Chondrocyte (in vitro differentiated cells): ENCODE measurements around the gene ACBD7. TPM values are rescaled to one million over a fixed set of nuclear protein-coding genes. Genes with fewer than 3 reads are reported as not detected.

Experiments
- DNase-seq: peaks from one replicate; pipeline ENCODE4 v3.0.0; 2021; ENCODE audit warnings: mixed read lengths, low spot score
- H3K27ac Mint-ChIP-seq: one replicate; pipeline ENCODE4 v1.8.0; 2021; ENCODE audit warnings: mild to moderate bottlenecking, moderate library complexity, mixed read lengths; ENCODE audit not compliant: unreplicated experiment
- H3K27me3 Mint-ChIP-seq: 2 replicates; pipeline ENCODE4 v1.8.0; 2021; ENCODE audit warnings: low read depth, mixed read lengths
- H3K36me3 Mint-ChIP-seq: 2 replicates; pipeline ENCODE4 v1.8.0; 2021; ENCODE audit warnings: low read depth, mixed read lengths
- H3K4me1 Mint-ChIP-seq: 2 replicates; pipeline ENCODE4 v1.8.0; 2021; ENCODE audit warnings: low read depth, mild to moderate bottlenecking, mixed read lengths
- H3K4me3 Mint-ChIP-seq: one replicate; pipeline ENCODE4 v1.8.0; 2021; ENCODE audit warnings: mild to moderate bottlenecking, moderate library complexity, mixed read lengths; ENCODE audit not compliant: unreplicated experiment
- H3K9me3 Mint-ChIP-seq: 2 replicates; pipeline ENCODE4 v1.8.0; 2021; ENCODE audit warnings: low read depth, mixed read lengths
- total RNA-seq: library from RNA; stranded (reverse); gene quantifications from 3 replicates; pipeline ENCODE4 v1.2.1, GENCODE V29; 2021
- TF ChIP-seq, protein P1 (sequence below): fragments of 200-600 bp; sonication (generic); IDR thresholded peaks from 2 replicates; pipeline ENCODE4 v1.5.0; 2021; ENCODE audit warnings: antibody characterized with exemption, mild to moderate bottlenecking, moderate library complexity

The ACBD7 gene
- total RNA-seq, 1 donor from 2014 or later, result 2.2 TPM

DNA sequence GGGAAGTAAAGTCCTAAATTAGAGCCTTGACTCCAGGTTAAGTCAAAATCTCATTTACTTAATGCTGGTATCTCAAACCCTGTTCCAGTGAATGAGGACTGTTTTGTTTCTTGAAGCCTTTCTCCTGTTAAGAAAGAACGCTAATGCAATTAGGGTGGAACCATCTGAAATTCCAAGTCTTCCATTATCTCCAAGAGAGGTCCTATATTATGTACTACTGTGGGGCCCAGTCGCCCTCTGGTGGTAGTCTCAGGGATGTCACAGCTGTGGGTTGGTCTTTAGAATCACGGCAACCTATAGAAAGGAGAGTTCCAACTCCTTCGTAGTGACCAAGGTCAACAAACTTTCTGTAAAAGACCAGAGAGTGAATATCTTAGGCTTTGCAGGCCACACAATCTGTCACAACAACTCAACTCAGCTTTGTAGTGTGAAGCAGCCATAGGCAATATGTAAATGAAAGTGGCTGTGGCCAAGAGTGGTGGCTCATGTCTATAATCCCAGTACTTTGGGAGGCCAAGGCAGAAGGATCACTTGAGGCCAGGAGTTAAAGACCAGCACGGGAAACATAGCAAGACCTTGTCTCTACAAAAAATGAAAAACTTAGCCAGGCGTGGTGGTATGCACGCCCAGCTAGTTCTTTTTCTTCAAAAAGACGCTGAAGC is 17.9 kb upstream of the ACBD7 start:
- H3K4me3 Mint-ChIP-seq, result peak overlapping the region; percentile 22

DNA sequence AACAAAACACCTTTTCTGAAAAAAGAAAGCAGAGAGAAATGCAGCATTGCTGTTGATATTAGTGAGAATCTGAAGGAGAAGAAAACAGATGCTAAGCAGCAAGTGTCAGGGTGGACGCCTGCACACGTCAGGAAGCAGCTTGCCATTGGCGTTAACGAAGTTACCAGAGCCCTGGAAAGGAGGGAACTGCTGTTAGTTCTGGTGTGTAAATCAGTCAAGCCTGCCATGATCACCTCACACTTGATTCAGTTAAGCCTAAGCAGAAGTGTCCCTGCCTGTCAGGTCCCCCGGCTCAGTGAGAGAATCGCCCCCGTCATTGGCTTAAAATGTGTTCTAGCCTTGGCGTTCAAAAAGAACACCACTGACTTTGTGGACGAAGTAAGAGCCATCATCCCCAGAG is 14.9 kb upstream of the ACBD7 start:
- Mint-ChIP-seq H3K4me3 (no peak overlapping the region), H3K9me3 (no peaks in the 10 kb centered on the region), H3K4me1 (peaks cover 19% of the 10 kb centered on the region), H3K36me3 (peaks cover 19% of the 10 kb centered on the region), H3K27me3 (no peaks in the 10 kb centered on the region), H3K27ac (no peak overlapping the region)
- TF ChIP-seq, protein P1, sequence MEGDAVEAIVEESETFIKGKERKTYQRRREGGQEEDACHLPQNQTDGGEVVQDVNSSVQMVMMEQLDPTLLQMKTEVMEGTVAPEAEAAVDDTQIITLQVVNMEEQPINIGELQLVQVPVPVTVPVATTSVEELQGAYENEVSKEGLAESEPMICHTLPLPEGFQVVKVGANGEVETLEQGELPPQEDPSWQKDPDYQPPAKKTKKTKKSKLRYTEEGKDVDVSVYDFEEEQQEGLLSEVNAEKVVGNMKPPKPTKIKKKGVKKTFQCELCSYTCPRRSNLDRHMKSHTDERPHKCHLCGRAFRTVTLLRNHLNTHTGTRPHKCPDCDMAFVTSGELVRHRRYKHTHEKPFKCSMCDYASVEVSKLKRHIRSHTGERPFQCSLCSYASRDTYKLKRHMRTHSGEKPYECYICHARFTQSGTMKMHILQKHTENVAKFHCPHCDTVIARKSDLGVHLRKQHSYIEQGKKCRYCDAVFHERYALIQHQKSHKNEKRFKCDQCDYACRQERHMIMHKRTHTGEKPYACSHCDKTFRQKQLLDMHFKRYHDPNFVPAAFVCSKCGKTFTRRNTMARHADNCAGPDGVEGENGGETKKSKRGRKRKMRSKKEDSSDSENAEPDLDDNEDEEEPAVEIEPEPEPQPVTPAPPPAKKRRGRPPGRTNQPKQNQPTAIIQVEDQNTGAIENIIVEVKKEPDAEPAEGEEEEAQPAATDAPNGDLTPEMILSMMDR, result no peak
- DNase-seq, result no peak

More for the DNA sequence above, 17.9 kb upstream of the ACBD7 start:
- TF ChIP-seq, protein P1, result peak; percentile 96
- no peaks in the 10 kb centered on the region for H3K9me3 Mint-ChIP-seq
- DNase-seq, result no peak
- peak overlapping the region; percentile 45 for H3K27ac Mint-ChIP-seq
- peaks cover 18% of the 10 kb centered on the region for H3K36me3 Mint-ChIP-seq
- H3K4me1 Mint-ChIP-seq, result peaks cover 13% of the 10 kb centered on the region
- H3K27me3 Mint-ChIP-seq, result no peaks in the 10 kb centered on the region

DNA sequence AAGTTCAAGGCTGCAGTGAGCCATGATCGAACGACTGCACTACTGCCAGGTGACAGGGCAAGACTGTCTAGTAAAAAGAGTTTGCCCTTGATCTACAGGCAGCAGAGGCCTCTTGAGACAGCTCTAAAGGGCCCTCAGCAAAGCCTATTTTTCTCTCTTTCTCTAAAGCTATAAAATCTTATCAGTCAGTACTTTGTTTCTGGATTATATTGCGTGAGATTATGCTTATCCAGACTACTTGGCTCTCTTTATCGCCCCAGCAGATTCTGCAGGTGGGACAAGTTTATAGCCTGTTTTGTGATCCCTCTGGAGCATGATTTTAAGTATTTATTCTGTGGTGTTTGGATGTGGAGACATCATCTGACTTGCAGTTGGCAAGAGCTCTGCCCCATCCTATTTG is 11.3 kb upstream of the ACBD7 start:
- TF ChIP-seq, protein P1, result no peak
- Mint-ChIP-seq H3K4me3 (peak overlapping the region; percentile 7), H3K36me3 (peaks cover 14% of the 10 kb centered on the region), H3K4me1 (peaks cover 22% of the 10 kb centered on the region), H3K9me3 (no peaks in the 10 kb centered on the region), H3K27me3 (no peaks in the 10 kb centered on the region), H3K27ac (no peak overlapping the region)
- DNase-seq, result no peak

DNA sequence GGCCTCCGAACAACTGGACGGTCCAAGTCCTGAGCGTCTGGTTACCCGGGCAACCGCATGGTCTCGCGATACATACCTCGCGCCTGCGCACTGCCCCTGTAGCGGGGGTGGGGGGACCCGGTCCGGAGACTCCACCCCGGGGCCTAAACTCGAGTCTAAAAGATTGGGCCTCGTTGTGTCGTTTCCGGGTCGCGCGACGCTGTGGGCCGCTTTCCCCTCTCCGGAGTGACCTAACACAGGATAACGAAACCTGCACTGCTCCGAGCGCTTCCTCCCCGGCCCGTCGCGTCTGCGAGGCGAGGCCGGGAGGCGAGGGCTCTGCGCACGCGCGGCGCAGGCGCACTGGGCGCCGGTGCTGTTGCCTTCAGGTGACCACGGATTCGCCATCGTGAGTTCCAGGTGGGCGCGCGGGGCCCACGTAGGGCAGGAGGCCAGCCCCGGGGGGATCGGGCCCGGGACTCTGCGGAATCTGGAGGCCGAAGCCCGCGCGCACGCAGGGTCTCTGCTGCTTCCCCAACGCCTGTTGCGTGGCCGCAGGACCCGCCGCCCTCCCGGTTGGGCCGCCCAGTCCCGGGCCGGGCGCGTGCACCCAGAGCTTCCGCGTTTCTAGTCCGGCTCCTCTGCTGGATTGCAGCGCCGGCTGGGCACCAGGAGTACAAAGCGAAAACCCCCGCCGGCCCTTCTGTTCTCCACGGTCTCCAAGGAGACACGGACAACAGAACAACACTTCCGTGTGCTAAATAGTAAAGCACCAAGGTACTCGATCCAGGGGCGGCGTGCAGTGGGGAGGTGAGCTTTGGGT is 8.6 kb upstream of the ACBD7 start, which contains the start of gene RPP38:
TSS of gene RPP38 (plus strand) at position 345 of the 802 bp plus-strand sequence. CDS start 5,960 bp downstream, outside the sequence.
- DNase-seq, result peak; percentile 99
- Mint-ChIP-seq H3K27ac (peak within 1 kb of the TSS; percentile 99), H3K36me3 (peaks cover 5% of the 10 kb centered on the region), H3K4me3 (peak within 1 kb of the TSS; percentile 91), H3K27me3 (peaks cover under 1% of the 10 kb centered on the region), H3K9me3 (no peaks in the 10 kb centered on the region), H3K4me1 (peaks cover 22% of the 10 kb centered on the region)
- TF ChIP-seq, protein P1, result peak; percentile 16

DNA sequence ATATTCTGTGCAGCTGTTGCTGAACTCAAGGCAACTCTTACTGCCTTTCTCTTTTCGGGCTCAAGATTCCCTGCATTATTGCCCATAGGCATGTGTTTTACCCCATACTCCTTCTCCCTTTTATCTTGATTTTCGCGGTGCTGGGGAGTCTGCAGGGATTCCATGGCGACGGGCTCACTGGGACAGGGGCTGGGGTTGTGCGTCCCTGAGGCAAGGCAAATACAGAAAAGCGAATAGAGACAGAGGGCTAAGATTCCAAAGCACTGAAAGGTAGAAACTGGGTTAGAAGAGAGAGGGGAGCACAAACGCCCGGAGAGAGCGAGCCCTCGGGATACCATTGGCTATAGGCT is 8.1 kb upstream of the ACBD7 start:
- Mint-ChIP-seq H3K27ac (peak overlapping the region; percentile 94), H3K4me3 (peak overlapping the region; percentile 91), H3K36me3 (peaks cover 4% of the 10 kb centered on the region), H3K27me3 (peaks cover 4% of the 10 kb centered on the region), H3K9me3 (no peaks in the 10 kb centered on the region), H3K4me1 (peaks cover 22% of the 10 kb centered on the region)
- no peak for DNase-seq
- TF ChIP-seq, protein P1, result no peak
